Measurements from ENCODE around the gene ASAP2. TPM values are rescaled to one million over a fixed set of nuclear protein-coding genes. Genes with fewer than 3 reads are reported as not detected.

Gene ASAP2
- total RNA-seq, 1 donor from 2014 or later: 45.6 TPM

GRCh38 chr2:9334761-9335160, 128.1 kb downstream of the ASAP2 start:
- peak overlapping the region; percentile 58 for H3K27ac Mint-ChIP-seq
- no peaks in the 10 kb centered on the region for H3K9me3 Mint-ChIP-seq
- H3K4me3 Mint-ChIP-seq: no peak overlapping the region
- peaks cover 56% of the 10 kb centered on the region for H3K4me1 Mint-ChIP-seq (ENCODE audit: unreplicated experiment)
- DNase-seq (ENCODE audit: extremely low spot score, unreplicated experiment): no peak
- H3K36me3 Mint-ChIP-seq: peaks cover 36% of the 10 kb centered on the region
- H3K27me3 Mint-ChIP-seq: no peaks in the 10 kb centered on the region
- no peak for TF ChIP-seq CTCF (conservative IDR thresholded peaks at IDR 0.05)

- Mint-ChIP-seq H3K27me3 (no peaks in the 10 kb centered on the region), H3K27ac (peak overlapping the region; percentile 58), H3K4me3 (no peak overlapping the region), H3K9me3 (no peaks in the 10 kb centered on the region), H3K4me1 (ENCODE audit: unreplicated experiment) (peaks cover 52% of the 10 kb centered on the region), H3K36me3 (peaks cover 34% of the 10 kb centered on the region)
- no peak for DNase-seq (ENCODE audit: extremely low spot score, unreplicated experiment)
- TF ChIP-seq CTCF (conservative IDR thresholded peaks at IDR 0.05): no peak
Measured at GRCh38 chr2:9335322-9335832, 128.8 kb downstream of the ASAP2 start.

GRCh38 chr2:9336241-9336575, 129.6 kb downstream of the ASAP2 start:
- Mint-ChIP-seq H3K36me3 (peaks cover 34% of the 10 kb centered on the region), H3K9me3 (no peaks in the 10 kb centered on the region), H3K27me3 (no peaks in the 10 kb centered on the region), H3K27ac (peak overlapping the region; percentile 80), H3K4me1 (ENCODE audit: unreplicated experiment) (peaks cover 52% of the 10 kb centered on the region), H3K4me3 (no peak overlapping the region)
- DNase-seq (ENCODE audit: extremely low spot score, unreplicated experiment): no peak
- no peak for TF ChIP-seq CTCF (conservative IDR thresholded peaks at IDR 0.05)

- TF ChIP-seq CTCF (conservative IDR thresholded peaks at IDR 0.05): no peak
- Mint-ChIP-seq H3K27me3 (no peaks in the 10 kb centered on the region), H3K36me3 (peaks cover 38% of the 10 kb centered on the region), H3K4me3 (no peak overlapping the region), H3K27ac (peak overlapping the region; percentile 80), H3K4me1 (ENCODE audit: unreplicated experiment) (peaks cover 52% of the 10 kb centered on the region), H3K9me3 (no peaks in the 10 kb centered on the region)
- no peak for DNase-seq (ENCODE audit: extremely low spot score, unreplicated experiment)
Measured at GRCh38 chr2:9336576-9337314, 130.1 kb downstream of the ASAP2 start.

- no peak for TF ChIP-seq CTCF (conservative IDR thresholded peaks at IDR 0.05)
- Mint-ChIP-seq H3K36me3 (peaks cover 41% of the 10 kb centered on the region), H3K27me3 (no peaks in the 10 kb centered on the region), H3K4me1 (ENCODE audit: unreplicated experiment) (peaks cover 43% of the 10 kb centered on the region), H3K27ac (no peak overlapping the region), H3K9me3 (no peaks in the 10 kb centered on the region), H3K4me3 (no peak overlapping the region)
- no peak for DNase-seq (ENCODE audit: extremely low spot score, unreplicated experiment)
Measured at GRCh38 chr2:9337901-9338300, 131.3 kb downstream of the ASAP2 start.

All from type B pancreatic cell (in vitro differentiated cells).